Measurements from ENCODE around the gene FAR2. TPM values are rescaled to one million over a fixed set of nuclear protein-coding genes. Genes with fewer than 3 reads are reported as not detected.

Gene FAR2
- total RNA-seq, 1 donor from 2014 or later = 3.9 TPM

- H3K27ac ChIP-seq (ENCODE audit: low read depth, low read length) = no peak overlapping the region
- no peaks in the 10 kb centered on the region for H3K4me1 ChIP-seq (ENCODE audit: insufficient read depth, low read length)
- H3K36me3 ChIP-seq (ENCODE audit: insufficient read depth, low read length) = no peaks in the 10 kb centered on the region
- H4K20me1 ChIP-seq (ENCODE audit: insufficient read depth, low read length) = no peaks in the 10 kb centered on the region
- no peaks in the 10 kb centered on the region for H3K36me3 Mint-ChIP-seq (ENCODE audit: low read depth, unreplicated experiment)
- H3K4me2 ChIP-seq (ENCODE audit: low read length) = no peak overlapping the region
- no peak overlapping the region for H3K4me3 Mint-ChIP-seq (ENCODE audit: unreplicated experiment)
- H3K27ac Mint-ChIP-seq (ENCODE audit: unreplicated experiment) = no peak overlapping the region
- no peak overlapping the region for H2AFZ ChIP-seq (ENCODE audit: low read depth, low read length)
- no peak overlapping the region for H3K9ac ChIP-seq (ENCODE audit: low read length)
- no peak for FAIRE-seq
- H3K79me2 ChIP-seq (ENCODE audit: insufficient read depth, low read length) = no peaks in the 10 kb centered on the region
- no peak for DNase-seq (ENCODE audit: low read depth)
- no peaks in the 10 kb centered on the region for H3K4me1 Mint-ChIP-seq (ENCODE audit: low read depth, unreplicated experiment)
- H3K9me3 Mint-ChIP-seq (ENCODE audit: unreplicated experiment) = no peaks in the 10 kb centered on the region
- no peaks in the 10 kb centered on the region for H3K9me3 ChIP-seq (ENCODE audit: insufficient read depth, low read depth, low read length)
- H3K4me3 ChIP-seq (ENCODE audit: insufficient read depth, low read depth, low read length) = no peak overlapping the region
- no peaks in the 10 kb centered on the region for H3K27me3 Mint-ChIP-seq (ENCODE audit: low read depth, unreplicated experiment)
- no peak for TF ChIP-seq CTCF (IDR thresholded peaks at IDR 0.05; ENCODE audit: insufficient read depth, low read depth, low read length)
- TF ChIP-seq EZH2 (IDR thresholded peaks at IDR 0.05; ENCODE audit: insufficient read depth, low read length) = no peak
- H3K27me3 ChIP-seq (ENCODE audit: insufficient read depth, low read length) = no peaks in the 10 kb centered on the region
These were observed 38.7 kb downstream of the FAR2 start for GRCh38 chr12:29187756-29188155.

GRCh38 chr12:29191267-29191850, 42.3 kb downstream of the FAR2 start:
- Histone ChIP-seq H3K4me2 (ENCODE audit: low read length) (no peak overlapping the region), H3K9ac (ENCODE audit: low read length) (no peak overlapping the region), H3K9me3 (ENCODE audit: insufficient read depth, low read depth, low read length) (no peaks in the 10 kb centered on the region), H3K4me1 (ENCODE audit: insufficient read depth, low read length) (no peaks in the 10 kb centered on the region), H3K79me2 (ENCODE audit: insufficient read depth, low read length) (no peaks in the 10 kb centered on the region), H3K4me3 (ENCODE audit: insufficient read depth, low read depth, low read length) (no peak overlapping the region), H3K36me3 (ENCODE audit: insufficient read depth, low read length) (no peaks in the 10 kb centered on the region), H2AFZ (ENCODE audit: low read depth, low read length) (no peak overlapping the region), H3K27me3 (ENCODE audit: insufficient read depth, low read length) (no peaks in the 10 kb centered on the region), H3K27ac (ENCODE audit: low read depth, low read length) (no peak overlapping the region), H4K20me1 (ENCODE audit: insufficient read depth, low read length) (no peaks in the 10 kb centered on the region)
- H3K27me3 Mint-ChIP-seq (ENCODE audit: low read depth, unreplicated experiment) = no peaks in the 10 kb centered on the region
- no peaks in the 10 kb centered on the region for H3K9me3 Mint-ChIP-seq (ENCODE audit: unreplicated experiment)
- no peak overlapping the region for H3K4me3 Mint-ChIP-seq (ENCODE audit: unreplicated experiment)
- H3K36me3 Mint-ChIP-seq (ENCODE audit: low read depth, unreplicated experiment) = no peaks in the 10 kb centered on the region
- FAIRE-seq (no peak), DNase-seq (ENCODE audit: low read depth) (no peak)
- no peaks in the 10 kb centered on the region for H3K4me1 Mint-ChIP-seq (ENCODE audit: low read depth, unreplicated experiment)
- H3K27ac Mint-ChIP-seq (ENCODE audit: unreplicated experiment) = no peak overlapping the region
- no peak for TF ChIP-seq EZH2 (IDR thresholded peaks at IDR 0.05; ENCODE audit: insufficient read depth, low read length)
- TF ChIP-seq CTCF (IDR thresholded peaks at IDR 0.05; ENCODE audit: insufficient read depth, low read depth, low read length) = no peak

GRCh38 chr12:29198901-29199300, 49.8 kb downstream of the FAR2 start:
- DNase-seq (ENCODE audit: low read depth) = no peak
- FAIRE-seq = no peak
- Histone ChIP-seq H3K79me2 (ENCODE audit: insufficient read depth, low read length) (no peaks in the 10 kb centered on the region), H3K27ac (ENCODE audit: low read depth, low read length) (no peak overlapping the region), H3K9me3 (ENCODE audit: insufficient read depth, low read depth, low read length) (no peaks in the 10 kb centered on the region), H3K4me1 (ENCODE audit: insufficient read depth, low read length) (no peaks in the 10 kb centered on the region), H3K27me3 (ENCODE audit: insufficient read depth, low read length) (no peaks in the 10 kb centered on the region), H3K9ac (ENCODE audit: low read length) (no peak overlapping the region), H3K4me3 (ENCODE audit: insufficient read depth, low read depth, low read length) (no peak overlapping the region), H3K4me2 (ENCODE audit: low read length) (no peak overlapping the region), H2AFZ (ENCODE audit: low read depth, low read length) (no peak overlapping the region), H3K36me3 (ENCODE audit: insufficient read depth, low read length) (no peaks in the 10 kb centered on the region), H4K20me1 (ENCODE audit: insufficient read depth, low read length) (no peaks in the 10 kb centered on the region)
- Mint-ChIP-seq H3K9me3 (ENCODE audit: unreplicated experiment) (peaks cover 5% of the 10 kb centered on the region), H3K36me3 (ENCODE audit: low read depth, unreplicated experiment) (no peaks in the 10 kb centered on the region), H3K27ac (ENCODE audit: unreplicated experiment) (no peak overlapping the region), H3K27me3 (ENCODE audit: low read depth, unreplicated experiment) (no peaks in the 10 kb centered on the region), H3K4me1 (ENCODE audit: low read depth, unreplicated experiment) (no peaks in the 10 kb centered on the region), H3K4me3 (ENCODE audit: unreplicated experiment) (no peak overlapping the region)
- no peak for TF ChIP-seq EZH2 (IDR thresholded peaks at IDR 0.05; ENCODE audit: insufficient read depth, low read length)
- TF ChIP-seq CTCF (IDR thresholded peaks at IDR 0.05; ENCODE audit: insufficient read depth, low read depth, low read length) = no peak
